HG03159 (cell line): ENCODE measurements around the gene GRM7.
A peak's percentile ranks its signal among the peaks of the same experiment; 100 is the strongest.

Source experiments
- ATAC-seq: cut with Tn5 transposase; IDR thresholded peaks from one replicate; pipeline ENCODE4 v1.9.1; 2021; ENCODE audit warnings: mild to moderate bottlenecking, moderate library complexity; ENCODE audit not compliant: unreplicated experiment

The GRM7 gene

GRCh38 chr3:7385635-7386034 is 524.7 kb downstream of the GRM7 start:
- no peak for ATAC-seq

- ATAC-seq, result no peak
Observed at GRCh38 chr3:7388026-7388425, 527.1 kb downstream of the GRM7 start.

DNA sequence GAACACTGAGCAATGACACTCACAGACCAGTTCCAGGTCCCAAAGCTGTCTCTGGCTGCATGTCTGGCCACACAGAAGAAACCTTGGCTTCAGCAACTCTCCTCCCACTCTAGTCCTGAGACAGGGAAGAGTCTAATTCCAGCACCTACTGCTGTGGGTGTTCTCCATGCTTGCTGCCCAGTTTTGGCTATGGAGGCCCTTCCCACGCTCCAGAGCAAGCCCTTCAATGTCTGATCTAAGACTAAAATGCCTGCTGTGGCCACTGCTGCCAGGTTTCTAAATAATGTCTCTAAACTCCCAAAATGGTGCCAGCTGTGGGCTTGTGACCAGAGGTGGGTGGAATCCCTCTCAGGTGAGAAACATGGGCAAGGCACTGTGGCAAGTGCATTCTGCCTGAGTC is 531.3 kb downstream of the GRM7 start:
- ATAC-seq, result no peak

GRCh38 chr3:7393944-7394605 is 533.2 kb downstream of the GRM7 start:
- no peak for ATAC-seq

- no peak for ATAC-seq
Observed at GRCh38 chr3:7396534-7396933, 535.6 kb downstream of the GRM7 start.

DNA sequence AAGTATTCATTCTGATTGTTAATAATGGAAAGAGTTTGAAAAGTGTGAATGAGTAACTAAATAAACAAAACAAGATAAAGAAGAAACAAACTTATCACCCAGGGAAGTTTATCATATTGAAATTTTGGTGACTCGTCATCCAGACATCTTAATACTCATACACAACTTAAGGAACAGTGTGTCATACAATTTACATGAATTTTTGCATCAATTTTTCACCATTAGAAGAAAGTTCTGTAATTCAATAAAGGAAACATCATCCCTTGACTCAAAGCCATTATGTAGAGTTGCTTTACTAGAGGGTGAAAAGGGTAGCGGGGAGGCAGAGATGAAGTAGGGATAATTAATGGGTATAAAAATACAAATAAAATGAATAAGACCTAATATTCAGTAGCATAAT is 536.2 kb downstream of the GRM7 start:
- ATAC-seq, result no peak

- no peak for ATAC-seq
Observed at GRCh38 chr3:7400360-7400759, 539.4 kb downstream of the GRM7 start.

DNA sequence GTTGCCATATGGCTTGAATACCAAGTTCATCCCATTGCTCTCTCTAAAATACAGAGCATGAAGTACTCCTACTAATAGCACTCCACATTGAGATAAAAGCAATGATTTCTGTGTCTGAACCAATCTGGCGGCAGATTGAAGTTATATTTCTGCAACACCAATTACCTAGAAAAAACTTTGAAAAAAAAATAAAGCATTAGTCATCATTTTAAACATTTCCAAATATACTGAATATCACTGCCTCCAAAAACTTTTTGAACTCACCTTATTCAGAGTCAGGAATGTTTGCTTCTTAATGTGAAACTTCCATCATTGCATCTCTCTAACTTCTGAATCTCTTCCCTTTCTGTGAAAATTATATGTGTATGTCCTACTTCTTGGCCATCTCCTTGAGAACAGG is 540.5 kb downstream of the GRM7 start:
- ATAC-seq, result no peak

- ATAC-seq, result no peak
Observed at GRCh38 chr3:7407107-7407506, 546.2 kb downstream of the GRM7 start.

- ATAC-seq, result no peak
Observed at GRCh38 chr3:7410782-7411181, 549.9 kb downstream of the GRM7 start.

DNA sequence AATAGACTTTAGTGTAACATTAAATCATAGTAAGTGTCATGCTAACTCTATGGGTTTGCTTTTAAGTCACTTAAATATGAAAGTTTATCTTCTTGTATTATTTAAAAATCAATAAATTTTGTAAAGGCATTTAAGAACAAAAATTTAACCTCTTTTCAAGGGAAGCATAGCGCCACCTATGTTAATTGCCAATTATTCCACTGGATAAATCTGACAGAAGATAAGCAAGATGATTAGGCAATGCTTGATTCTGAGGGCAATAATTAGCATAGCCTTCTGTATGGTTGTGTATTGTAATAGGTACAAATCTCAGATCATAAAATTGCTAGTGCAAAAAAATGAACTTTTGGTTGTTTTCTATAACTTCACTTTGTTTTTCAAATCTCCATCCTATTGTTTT is 560.1 kb downstream of the GRM7 start:
- ATAC-seq, result no peak

DNA sequence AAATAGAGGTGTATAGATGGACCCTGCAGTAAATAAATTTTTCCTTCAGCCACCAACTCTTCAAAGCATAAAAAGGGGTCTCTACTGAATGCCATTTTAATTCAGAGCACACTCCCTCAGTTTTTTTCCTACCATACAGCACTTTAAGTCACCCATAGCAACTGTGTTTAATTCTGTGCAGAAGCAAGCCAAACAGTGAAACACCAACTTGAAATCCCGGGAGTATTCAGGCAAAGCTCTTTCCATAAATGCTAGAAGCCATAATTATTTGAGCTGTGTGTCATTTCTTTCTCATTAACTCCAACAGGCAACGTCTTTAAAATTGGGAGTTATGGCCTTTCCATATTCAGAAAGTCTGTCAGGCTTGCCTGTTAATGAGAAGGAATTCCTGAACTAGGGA is 562.1 kb downstream of the GRM7 start:
- no peak for ATAC-seq

GRCh38 chr3:7423995-7424394 is 563.1 kb downstream of the GRM7 start:
- ATAC-seq, result no peak

DNA sequence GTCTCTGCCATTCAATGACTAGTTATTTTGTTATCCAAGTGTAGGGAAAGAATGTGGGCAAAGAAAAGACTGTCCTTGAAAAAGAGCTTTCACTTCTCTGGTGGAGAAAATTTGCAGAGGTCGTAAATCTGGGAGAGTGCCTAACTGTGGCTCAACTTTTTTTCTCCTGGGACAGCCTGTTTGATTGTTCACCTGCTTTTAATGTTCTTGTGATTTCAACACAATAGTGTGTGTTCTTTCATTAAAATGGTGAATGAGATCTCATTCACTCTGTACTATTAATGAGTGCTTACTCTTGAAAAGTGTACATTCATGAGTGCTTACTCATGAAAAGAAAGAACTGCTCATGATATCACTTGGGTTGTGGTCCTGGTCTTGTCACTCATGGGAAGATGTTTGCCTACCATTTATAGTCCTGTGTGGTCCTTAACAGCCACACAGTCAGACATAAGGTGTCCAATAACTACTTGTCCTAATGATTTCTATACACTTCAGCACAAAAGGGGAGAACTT is 567.3 kb downstream of the GRM7 start:
- no peak for ATAC-seq

DNA sequence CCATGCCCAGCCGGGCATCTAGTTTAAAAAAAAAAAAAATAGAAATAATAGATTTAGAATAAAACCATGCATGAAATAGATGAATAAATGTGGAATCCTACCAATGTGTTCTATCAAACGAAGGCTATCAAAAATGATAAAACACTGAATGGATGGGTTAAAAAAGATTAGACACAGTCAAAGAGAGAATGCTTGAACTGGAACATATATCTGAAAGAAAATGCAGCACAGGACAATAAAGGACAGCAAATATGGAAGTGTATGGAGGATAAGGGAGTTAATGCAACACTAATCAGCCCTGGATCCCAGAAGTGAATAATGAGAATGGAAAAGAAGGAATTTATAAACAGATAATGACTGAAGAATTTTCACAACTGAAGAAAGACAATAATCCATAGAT is 571.7 kb downstream of the GRM7 start:
- no peak for ATAC-seq

- ATAC-seq, result no peak
Observed at GRCh38 chr3:7433073-7433472, 572.2 kb downstream of the GRM7 start.

DNA sequence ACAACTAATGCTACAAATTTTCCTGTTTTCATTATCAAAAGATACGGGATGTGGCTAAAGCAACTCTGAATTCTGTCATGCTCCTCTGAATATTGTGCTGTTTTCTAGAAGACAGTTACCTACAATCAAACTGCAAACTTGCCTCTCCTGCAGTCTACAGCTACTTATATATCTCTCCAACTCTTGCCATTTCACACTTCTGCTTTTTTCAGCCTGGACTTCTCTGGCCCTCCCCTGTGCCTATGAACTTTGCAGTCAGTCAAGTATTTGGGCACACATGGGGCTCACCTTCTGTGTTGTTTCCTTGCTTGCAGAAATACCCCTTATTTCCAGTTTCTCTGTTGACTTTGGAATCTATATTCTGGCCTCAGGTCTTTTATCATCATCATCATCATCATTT is 575.6 kb downstream of the GRM7 start:
- ATAC-seq, result no peak

DNA sequence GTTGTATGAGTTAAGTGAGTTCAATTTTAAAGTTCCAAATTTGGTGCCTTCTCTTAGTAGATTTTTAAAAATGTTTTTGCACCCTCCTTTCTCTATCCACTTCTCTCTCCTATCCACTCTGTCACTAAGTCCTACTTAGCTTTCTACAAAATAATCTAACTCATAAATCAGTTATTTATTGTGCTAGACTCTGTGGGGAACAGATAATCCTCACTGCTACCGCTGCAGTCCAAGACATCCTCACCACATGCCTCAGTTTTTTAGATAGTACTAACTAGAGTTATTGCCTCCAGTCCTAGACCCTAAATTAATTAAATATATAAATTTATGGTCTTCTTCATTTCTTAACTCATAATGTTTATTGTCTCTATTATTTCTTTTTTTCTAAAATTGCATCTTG is 576.3 kb downstream of the GRM7 start:
- ATAC-seq, result no peak

DNA sequence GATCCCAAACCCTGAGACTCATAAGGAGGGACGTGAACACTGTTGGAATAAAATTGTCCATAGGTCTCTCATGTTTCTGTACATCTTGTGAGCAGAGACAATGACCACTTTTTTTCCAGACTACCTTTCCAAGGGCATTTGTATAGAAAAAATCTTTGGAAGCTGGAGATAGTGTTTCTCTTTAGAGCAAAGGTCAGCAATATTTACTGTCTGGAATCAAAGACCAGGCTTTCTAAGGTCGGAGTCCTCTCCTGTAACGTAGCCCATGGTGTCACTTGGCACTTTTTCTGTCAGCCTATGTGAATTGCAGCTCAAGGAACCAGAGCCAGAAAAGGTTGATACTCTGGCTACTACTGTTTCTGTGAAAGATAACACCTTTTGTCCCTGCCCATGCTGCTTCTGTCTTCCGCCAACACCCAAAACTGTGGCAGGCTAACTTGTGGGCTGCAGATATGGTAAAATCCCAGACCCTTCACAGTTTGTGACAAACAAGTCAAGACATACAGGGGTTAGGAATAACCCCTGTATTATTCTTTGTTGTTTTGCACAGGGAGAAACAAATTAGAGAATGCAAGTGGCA is 578.3 kb downstream of the GRM7 start:
- no peak for ATAC-seq

DNA sequence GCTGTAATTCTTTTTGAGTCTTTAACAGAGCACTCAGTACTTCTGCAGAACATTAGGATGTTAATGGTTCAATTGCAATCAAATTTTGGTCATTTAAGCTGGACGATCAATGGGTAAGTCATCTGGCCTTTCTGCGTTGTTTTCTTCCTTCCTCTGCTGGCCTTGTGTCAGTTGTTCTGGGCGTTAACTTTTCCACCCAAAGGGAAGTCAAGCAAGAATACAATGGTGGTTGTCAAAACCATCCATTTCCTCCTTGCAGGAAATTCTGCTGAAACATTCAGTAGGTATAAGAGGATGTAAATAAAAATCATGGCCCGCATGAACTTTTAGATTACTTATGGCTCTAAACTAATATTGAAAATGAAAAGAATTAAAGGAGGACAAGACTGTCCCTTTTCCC is 584.0 kb downstream of the GRM7 start:
- no peak for ATAC-seq

- ATAC-seq, result no peak
Observed at GRCh38 chr3:7445331-7445730, 584.4 kb downstream of the GRM7 start.

DNA sequence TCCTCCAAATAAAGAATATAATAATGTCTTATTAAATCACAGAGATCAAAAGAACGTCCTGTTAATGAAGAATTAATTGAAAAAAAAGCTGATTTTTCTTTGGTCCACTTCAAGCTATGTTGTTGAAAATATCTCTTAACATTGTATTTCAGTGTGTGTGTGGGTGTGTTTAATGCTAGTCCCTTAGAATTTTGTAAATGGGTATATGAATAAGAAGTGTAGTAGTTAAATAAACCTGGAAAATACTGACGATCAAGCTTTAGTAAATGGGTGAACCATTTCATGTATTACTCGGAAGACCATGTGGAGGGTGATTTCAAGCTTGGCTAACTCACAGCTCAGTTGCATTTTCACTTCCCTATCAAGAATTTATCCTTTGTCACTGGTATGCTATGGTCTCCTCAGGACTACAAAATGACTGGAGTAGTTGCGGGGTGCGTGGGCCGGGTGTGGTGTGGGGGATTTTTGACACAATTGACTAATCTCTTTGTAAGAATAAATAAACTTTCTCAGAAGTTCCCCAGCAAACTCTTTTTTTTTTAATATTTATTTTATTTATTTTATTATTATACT is 586.4 kb downstream of the GRM7 start:
- peak; percentile 99 for ATAC-seq

DNA sequence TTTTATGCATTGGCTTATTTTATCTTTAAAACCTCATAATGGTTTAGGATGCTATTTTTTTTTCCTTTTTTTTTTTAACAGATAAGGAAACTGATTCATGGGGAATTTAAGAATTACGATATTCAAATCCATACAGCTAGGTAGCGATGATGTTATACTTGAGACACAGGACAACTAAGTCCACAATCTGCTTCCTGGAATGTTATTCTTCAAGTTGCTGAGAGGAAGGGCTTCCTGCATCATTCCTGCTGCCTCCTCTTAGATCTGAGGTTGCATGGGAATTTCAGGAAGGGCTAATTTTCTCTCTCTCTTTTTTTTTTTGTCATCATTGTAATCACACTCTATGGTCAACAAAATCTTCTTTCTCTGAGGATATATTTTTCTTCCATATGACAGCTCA is 595.5 kb downstream of the GRM7 start:
- no peak for ATAC-seq
